ENCODE data around the gene LPP. TPM values are rescaled to one million over a fixed set of nuclear protein-coding genes. Genes with fewer than 3 reads are reported as not detected.

The LPP gene
- total and polyA plus RNA-seq, 9 of the 15 experiments (the other 6 are each of a cell fraction or from before 2014, with no cell fraction given): 0.07 to 0.18 TPM; not detected in 7

DNA sequence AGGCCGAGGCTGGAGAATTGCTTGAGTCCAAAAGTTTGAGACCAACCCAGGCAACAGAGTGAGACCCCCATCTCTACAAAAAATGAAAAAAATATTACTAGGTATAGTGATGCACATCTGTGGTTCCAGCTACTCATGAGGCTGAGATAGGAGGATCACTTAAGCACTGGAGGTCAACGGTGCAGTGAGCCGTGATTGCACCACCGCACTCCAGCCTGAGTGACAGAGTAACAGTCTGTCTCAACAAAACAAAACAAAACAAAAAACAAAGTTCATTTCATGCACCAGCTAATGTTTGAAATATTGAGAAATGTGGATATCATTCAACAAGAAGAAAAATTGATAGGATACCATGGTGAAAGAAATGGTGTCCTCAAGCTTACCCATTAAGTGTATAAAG is 567.4 kb downstream of the LPP start:
- H3K79me2 ChIP-seq (ENCODE audit: control insufficient read depth, insufficient read depth, low read length): no peaks in the 10 kb centered on the region
- no peaks in the 10 kb centered on the region for H3K36me3 ChIP-seq (ENCODE audit: control insufficient read depth, insufficient read depth, low read length)
- H3K4me3 ChIP-seq: no peak overlapping the region
- ChIA-PET CTCF (ENCODE audit: low intra/inter-chr PET ratio) (no interaction called here), POLR2A (no interaction called here)
- intact Hi-C loops (cut with micrococcal nuclease) (no loop called here), in situ Hi-C loops (cut with MboI) (no loop called here)
- no TSS peak for BruUV-seq (replicated peaks)
- FAIRE-seq (no peak), DNase-seq (ENCODE audit: extremely low read depth in 1 of 4, low spot score in 3 of 4) (no peak), ATAC-seq (no peak)
- H3K4me2 ChIP-seq (ENCODE audit: insufficient read depth, low read length): no peak overlapping the region
- H3K27ac ChIP-seq (ENCODE audit: extremely low read depth, low read depth, low read length): no peak overlapping the region
- H4K20me1 ChIP-seq (replicated peaks; ENCODE audit: control insufficient read depth, insufficient read depth, low read length): no peaks in the 10 kb centered on the region
- H3K9me1 ChIP-seq (ENCODE audit: control insufficient read depth, insufficient read depth, low read length): no peaks in the 10 kb centered on the region
- WGBS (ENCODE audit: insufficient coverage, low coverage, missing lambda C conversion rate): 0% methylated on average over 4 of the region's 4 CpGs
- H3K9me3 ChIP-seq (replicated peaks; ENCODE audit: control insufficient read depth, insufficient read depth, low read depth, low read length): no peaks in the 10 kb centered on the region
- no peaks in the 10 kb centered on the region for H3K27me3 ChIP-seq (ENCODE audit: control insufficient read depth in 2 of 2, insufficient read depth in 2 of 2, low read length in 2 of 2)
- no peaks in the 10 kb centered on the region for H3K4me1 ChIP-seq (replicated peaks in 1 of 2; ENCODE audit: control insufficient read depth in 2 of 2, insufficient read depth in 2 of 2, low read length in 2 of 2)
- H3K9ac ChIP-seq (ENCODE audit: insufficient read depth in 1 of 2, low read depth in 2 of 2, low read length in 2 of 2): no peak overlapping the region
- no peak overlapping the region for H2AFZ ChIP-seq (ENCODE audit: low read depth, low read length)
- TF ChIP-seq, protein P1, sequence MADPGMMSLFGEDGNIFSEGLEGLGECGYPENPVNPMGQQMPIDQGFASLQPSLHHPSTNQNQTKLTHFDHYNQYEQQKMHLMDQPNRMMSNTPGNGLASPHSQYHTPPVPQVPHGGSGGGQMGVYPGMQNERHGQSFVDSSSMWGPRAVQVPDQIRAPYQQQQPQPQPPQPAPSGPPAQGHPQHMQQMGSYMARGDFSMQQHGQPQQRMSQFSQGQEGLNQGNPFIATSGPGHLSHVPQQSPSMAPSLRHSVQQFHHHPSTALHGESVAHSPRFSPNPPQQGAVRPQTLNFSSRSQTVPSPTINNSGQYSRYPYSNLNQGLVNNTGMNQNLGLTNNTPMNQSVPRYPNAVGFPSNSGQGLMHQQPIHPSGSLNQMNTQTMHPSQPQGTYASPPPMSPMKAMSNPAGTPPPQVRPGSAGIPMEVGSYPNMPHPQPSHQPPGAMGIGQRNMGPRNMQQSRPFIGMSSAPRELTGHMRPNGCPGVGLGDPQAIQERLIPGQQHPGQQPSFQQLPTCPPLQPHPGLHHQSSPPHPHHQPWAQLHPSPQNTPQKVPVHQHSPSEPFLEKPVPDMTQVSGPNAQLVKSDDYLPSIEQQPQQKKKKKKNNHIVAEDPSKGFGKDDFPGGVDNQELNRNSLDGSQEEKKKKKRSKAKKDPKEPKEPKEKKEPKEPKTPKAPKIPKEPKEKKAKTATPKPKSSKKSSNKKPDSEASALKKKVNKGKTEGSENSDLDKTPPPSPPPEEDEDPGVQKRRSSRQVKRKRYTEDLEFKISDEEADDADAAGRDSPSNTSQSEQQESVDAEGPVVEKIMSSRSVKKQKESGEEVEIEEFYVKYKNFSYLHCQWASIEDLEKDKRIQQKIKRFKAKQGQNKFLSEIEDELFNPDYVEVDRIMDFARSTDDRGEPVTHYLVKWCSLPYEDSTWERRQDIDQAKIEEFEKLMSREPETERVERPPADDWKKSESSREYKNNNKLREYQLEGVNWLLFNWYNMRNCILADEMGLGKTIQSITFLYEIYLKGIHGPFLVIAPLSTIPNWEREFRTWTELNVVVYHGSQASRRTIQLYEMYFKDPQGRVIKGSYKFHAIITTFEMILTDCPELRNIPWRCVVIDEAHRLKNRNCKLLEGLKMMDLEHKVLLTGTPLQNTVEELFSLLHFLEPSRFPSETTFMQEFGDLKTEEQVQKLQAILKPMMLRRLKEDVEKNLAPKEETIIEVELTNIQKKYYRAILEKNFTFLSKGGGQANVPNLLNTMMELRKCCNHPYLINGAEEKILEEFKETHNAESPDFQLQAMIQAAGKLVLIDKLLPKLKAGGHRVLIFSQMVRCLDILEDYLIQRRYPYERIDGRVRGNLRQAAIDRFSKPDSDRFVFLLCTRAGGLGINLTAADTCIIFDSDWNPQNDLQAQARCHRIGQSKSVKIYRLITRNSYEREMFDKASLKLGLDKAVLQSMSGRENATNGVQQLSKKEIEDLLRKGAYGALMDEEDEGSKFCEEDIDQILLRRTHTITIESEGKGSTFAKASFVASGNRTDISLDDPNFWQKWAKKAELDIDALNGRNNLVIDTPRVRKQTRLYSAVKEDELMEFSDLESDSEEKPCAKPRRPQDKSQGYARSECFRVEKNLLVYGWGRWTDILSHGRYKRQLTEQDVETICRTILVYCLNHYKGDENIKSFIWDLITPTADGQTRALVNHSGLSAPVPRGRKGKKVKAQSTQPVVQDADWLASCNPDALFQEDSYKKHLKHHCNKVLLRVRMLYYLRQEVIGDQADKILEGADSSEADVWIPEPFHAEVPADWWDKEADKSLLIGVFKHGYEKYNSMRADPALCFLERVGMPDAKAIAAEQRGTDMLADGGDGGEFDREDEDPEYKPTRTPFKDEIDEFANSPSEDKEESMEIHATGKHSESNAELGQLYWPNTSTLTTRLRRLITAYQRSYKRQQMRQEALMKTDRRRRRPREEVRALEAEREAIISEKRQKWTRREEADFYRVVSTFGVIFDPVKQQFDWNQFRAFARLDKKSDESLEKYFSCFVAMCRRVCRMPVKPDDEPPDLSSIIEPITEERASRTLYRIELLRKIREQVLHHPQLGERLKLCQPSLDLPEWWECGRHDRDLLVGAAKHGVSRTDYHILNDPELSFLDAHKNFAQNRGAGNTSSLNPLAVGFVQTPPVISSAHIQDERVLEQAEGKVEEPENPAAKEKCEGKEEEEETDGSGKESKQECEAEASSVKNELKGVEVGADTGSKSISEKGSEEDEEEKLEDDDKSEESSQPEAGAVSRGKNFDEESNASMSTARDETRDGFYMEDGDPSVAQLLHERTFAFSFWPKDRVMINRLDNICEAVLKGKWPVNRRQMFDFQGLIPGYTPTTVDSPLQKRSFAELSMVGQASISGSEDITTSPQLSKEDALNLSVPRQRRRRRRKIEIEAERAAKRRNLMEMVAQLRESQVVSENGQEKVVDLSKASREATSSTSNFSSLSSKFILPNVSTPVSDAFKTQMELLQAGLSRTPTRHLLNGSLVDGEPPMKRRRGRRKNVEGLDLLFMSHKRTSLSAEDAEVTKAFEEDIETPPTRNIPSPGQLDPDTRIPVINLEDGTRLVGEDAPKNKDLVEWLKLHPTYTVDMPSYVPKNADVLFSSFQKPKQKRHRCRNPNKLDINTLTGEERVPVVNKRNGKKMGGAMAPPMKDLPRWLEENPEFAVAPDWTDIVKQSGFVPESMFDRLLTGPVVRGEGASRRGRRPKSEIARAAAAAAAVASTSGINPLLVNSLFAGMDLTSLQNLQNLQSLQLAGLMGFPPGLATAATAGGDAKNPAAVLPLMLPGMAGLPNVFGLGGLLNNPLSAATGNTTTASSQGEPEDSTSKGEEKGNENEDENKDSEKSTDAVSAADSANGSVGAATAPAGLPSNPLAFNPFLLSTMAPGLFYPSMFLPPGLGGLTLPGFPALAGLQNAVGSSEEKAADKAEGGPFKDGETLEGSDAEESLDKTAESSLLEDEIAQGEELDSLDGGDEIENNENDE (IDR thresholded peaks at IDR 0.05; ENCODE audit: low read depth, low read length): no peak
- TF ChIP-seq ZNF274 (IDR thresholded peaks at IDR 0.05; ENCODE audit: borderline replicate concordance, low read depth, low read length) (no peak), SNAPC5 (CRISPR knock-in tag; IDR thresholded peaks at IDR 0.05) (no peak), WHSC1 (IDR thresholded peaks at IDR 0.05; ENCODE audit: low read length) (no peak), KLF10 (CRISPR knock-in tag; IDR thresholded peaks at IDR 0.05) (no peak), PKNOX1 (IDR thresholded peaks at IDR 0.05) (no peak), ETV6 (IDR thresholded peaks at IDR 0.05; ENCODE audit: borderline replicate concordance in 1 of 2, low read depth in 2 of 2, low read length in 1 of 2) (no peak), ETV6 (CRISPR knock-in tag; IDR thresholded peaks at IDR 0.05; ENCODE audit: borderline replicate concordance) (no peak), SRSF3 (IDR thresholded peaks at IDR 0.05; ENCODE audit: insufficient read depth, low read length) (no peak), TCF3 (CRISPR knock-in tag; IDR thresholded peaks at IDR 0.05) (no peak), ZNF197 (CRISPR knock-in tag; IDR thresholded peaks at IDR 0.05; ENCODE audit: low read depth) (no peak), SIN3B (IDR thresholded peaks at IDR 0.05; ENCODE audit: low read depth) (no peak)

All from K562 (cell line).